HL-60 (cell line): ENCODE results near the gene ANKRD62.
"Not testable (repeated sequence)": the region's sequence is repeated elsewhere in the genome, so short reads cannot be mapped to it uniquely, and the experiment has no call there.

Experiments
- CTCF ChIP-seq: IDR thresholded peaks from one replicate; pipeline ENCODE4 v1.5.1; 2011; ENCODE audit warnings: low read length, control low read depth, inconsistent platforms; ENCODE audit not compliant: insufficient read depth
- TF ChIP-seq, protein P1 (sequence below): IDR thresholded peaks from 2 replicates; pipeline ENCODE4 v1.6.1; 2012; ENCODE audit warnings: low read depth; ENCODE audit not compliant: insufficient replicate concordance

GRCh38 chr18:12138831-12139230, 45.2 kb downstream of the ANKRD62 start:
- not testable (repeated sequence) for TF ChIP-seq CTCF
- TF ChIP-seq, protein P1, sequence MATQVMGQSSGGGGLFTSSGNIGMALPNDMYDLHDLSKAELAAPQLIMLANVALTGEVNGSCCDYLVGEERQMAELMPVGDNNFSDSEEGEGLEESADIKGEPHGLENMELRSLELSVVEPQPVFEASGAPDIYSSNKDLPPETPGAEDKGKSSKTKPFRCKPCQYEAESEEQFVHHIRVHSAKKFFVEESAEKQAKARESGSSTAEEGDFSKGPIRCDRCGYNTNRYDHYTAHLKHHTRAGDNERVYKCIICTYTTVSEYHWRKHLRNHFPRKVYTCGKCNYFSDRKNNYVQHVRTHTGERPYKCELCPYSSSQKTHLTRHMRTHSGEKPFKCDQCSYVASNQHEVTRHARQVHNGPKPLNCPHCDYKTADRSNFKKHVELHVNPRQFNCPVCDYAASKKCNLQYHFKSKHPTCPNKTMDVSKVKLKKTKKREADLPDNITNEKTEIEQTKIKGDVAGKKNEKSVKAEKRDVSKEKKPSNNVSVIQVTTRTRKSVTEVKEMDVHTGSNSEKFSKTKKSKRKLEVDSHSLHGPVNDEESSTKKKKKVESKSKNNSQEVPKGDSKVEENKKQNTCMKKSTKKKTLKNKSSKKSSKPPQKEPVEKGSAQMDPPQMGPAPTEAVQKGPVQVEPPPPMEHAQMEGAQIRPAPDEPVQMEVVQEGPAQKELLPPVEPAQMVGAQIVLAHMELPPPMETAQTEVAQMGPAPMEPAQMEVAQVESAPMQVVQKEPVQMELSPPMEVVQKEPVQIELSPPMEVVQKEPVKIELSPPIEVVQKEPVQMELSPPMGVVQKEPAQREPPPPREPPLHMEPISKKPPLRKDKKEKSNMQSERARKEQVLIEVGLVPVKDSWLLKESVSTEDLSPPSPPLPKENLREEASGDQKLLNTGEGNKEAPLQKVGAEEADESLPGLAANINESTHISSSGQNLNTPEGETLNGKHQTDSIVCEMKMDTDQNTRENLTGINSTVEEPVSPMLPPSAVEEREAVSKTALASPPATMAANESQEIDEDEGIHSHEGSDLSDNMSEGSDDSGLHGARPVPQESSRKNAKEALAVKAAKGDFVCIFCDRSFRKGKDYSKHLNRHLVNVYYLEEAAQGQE = not testable (repeated sequence)
